IPS-20b (cell line): Measurements from ENCODE around the gene FYB2.

Experiments used
- H3K27ac ChIP-seq: one replicate; pipeline ENCODE4 v1.5.1; 2013; ENCODE audit warnings: low read length
- H3K27me3 ChIP-seq: 2 replicates; pipeline ENCODE4 v1.6.1; 2013; ENCODE audit warnings: mild to moderate bottlenecking, low read length, inconsistent platforms; ENCODE audit not compliant: insufficient read depth
- H3K36me3 ChIP-seq: 2 replicates; pipeline ENCODE4 v1.6.1; 2013; ENCODE audit warnings: low read depth, mild to moderate bottlenecking, inconsistent platforms, low read length, moderate library complexity; ENCODE audit not compliant: insufficient read depth
- H3K4me1 ChIP-seq: 2 replicates; pipeline ENCODE4 v1.6.1; 2013; ENCODE audit warnings: mild to moderate bottlenecking, control low read depth, inconsistent platforms, low read length, moderate library complexity; ENCODE audit not compliant: insufficient read depth
- H3K4me3 ChIP-seq: 2 replicates; pipeline ENCODE4 v1.5.1; 2013; ENCODE audit warnings: mild to moderate bottlenecking, low read length, inconsistent platforms
- H3K9ac ChIP-seq: 2 replicates; pipeline ENCODE4 v1.6.1; 2013; ENCODE audit warnings: low read depth, mild to moderate bottlenecking, inconsistent platforms, low read length, moderate library complexity
- H3K9me3 ChIP-seq: 2 replicates; pipeline ENCODE4 v1.6.1; 2013; ENCODE audit warnings: mild to moderate bottlenecking, low read depth, low read length, inconsistent platforms; ENCODE audit not compliant: insufficient read depth

Gene FYB2

DNA sequence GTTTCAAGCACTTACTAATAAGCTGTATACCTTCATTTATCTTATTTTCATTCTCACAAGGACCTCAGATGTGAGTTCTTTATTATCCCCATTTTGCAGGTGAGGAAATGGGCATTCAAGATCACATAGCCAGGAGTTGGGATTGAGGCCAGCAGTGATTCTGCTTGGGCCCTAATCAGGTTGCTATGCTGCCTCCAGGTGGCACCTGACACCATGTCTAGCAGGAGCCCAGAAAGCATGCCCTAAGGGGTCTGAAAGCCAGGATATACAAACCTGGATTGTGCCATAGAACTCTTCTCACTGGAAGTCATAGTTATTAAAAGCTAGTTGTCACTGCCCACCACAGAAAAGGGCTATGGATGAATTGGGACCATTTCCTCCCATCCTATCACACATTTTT lies 61.1 kb downstream of the FYB2 start:
- H3K27me3 ChIP-seq: no peaks in the 10 kb centered on the region
- no peak overlapping the region for H3K27ac ChIP-seq
- H3K9me3 ChIP-seq: no peaks in the 10 kb centered on the region
- H3K36me3 ChIP-seq: no peaks in the 10 kb centered on the region
- H3K4me1 ChIP-seq: no peaks in the 10 kb centered on the region
- no peak overlapping the region for H3K9ac ChIP-seq
- no peak overlapping the region for H3K4me3 ChIP-seq

DNA sequence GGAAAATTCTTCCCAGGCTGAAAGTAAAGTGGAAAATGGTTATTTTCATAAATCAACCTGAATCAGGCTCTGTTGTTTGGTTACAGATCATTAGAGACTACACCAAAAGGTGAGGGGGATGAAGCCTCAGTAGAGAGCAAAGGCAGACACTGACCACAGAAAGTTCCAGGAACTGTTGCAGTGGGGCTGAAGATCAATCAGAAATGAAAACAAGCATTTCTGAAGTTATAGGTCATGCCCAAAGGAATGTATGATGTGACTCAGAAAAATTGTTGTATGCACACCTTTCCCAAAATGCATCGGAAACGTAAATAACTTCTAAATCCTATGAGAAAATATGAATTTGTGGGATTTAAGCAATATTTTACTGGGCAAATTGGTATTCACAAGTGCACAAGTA lies 63.3 kb downstream of the FYB2 start:
- H3K4me3 ChIP-seq: no peak overlapping the region
- no peak overlapping the region for H3K27ac ChIP-seq
- H3K9me3 ChIP-seq: no peaks in the 10 kb centered on the region
- no peak overlapping the region for H3K9ac ChIP-seq
- H3K27me3 ChIP-seq: no peaks in the 10 kb centered on the region
- H3K36me3 ChIP-seq: no peaks in the 10 kb centered on the region
- no peaks in the 10 kb centered on the region for H3K4me1 ChIP-seq

DNA sequence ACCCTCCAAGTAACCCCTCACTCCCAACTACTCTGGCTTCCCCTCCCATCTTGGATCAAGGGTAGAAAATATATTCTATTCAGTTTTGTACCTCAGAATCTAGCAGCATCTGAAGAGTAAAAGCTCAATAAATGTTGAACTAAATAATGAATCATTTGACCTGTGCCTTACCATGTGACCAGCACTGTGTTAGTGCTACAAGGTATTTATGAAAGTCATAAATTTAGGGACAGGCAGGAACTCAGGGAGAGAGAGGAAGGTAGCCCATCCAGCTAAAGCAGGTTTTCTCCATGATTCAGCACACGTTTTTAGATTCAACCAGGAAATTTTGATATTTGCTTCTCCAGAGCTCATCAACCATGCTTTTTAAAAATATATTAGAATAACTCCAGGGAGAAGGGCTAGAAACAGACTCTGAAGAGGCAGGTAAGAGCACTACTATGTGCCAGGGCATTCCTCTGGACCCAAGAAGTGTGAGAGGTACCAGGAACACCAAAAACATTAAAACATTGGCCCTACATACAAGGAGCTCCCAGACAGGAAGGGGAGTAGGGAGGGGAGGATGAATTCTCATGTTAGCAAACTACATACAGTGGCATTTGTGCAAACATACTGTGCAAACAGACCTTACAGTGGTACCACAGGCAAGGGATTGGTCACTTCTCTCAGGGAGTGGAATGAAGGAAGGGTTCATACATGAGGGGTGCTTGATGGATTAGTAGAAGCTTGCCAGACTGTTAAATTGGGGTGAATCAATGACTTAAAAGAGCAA lies 64.3 kb downstream of the FYB2 start:
- H3K9ac ChIP-seq: no peak overlapping the region
- H3K4me1 ChIP-seq: no peaks in the 10 kb centered on the region
- no peaks in the 10 kb centered on the region for H3K27me3 ChIP-seq
- no peaks in the 10 kb centered on the region for H3K36me3 ChIP-seq
- H3K4me3 ChIP-seq: no peak overlapping the region
- no peak overlapping the region for H3K27ac ChIP-seq
- no peaks in the 10 kb centered on the region for H3K9me3 ChIP-seq

DNA sequence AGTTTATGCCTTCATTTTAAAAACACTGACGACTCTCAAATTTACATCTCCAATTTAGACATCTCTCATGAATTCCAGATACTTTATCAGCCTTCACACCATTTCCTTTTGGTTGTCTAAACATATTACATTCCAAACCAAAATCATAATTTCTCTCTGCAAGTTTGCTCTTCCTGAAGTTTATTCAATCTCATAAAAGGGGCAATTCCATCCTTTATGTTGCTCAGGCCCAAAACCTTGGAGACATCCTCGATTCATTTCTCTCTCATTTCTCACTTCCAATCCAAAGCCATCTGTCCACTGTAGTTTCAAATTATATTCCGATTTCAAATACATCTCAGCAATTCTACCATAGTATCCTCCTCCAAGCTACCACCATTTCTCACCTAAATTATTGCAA lies 74.0 kb downstream of the FYB2 start:
- Histone ChIP-seq H3K36me3 (no peaks in the 10 kb centered on the region), H3K9me3 (no peaks in the 10 kb centered on the region), H3K9ac (no peak overlapping the region)

DNA sequence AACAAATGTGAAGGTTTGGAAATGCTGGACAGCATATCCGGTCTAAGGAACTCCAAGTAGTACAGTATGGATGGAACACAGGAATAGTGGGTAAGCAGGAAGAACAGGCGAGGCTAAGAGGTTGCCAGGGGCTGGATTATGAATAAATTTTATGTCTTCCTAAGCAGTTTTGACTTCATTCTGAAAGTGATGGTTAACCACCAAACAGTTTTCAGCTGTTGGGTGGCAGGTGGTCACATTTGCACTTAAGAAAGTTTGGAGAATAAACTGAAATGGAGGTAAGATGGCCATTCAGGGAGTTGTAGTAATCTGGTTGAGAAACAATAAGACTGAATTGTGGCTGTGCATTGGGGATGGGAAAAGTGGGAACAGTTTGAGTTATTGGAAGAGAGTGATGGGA lies 90.2 kb downstream of the FYB2 start:
- Histone ChIP-seq H3K9ac (no peak overlapping the region), H3K27ac (no peak overlapping the region), H3K27me3 (no peaks in the 10 kb centered on the region), H3K4me3 (no peak overlapping the region), H3K36me3 (no peaks in the 10 kb centered on the region), H3K9me3 (no peaks in the 10 kb centered on the region), H3K4me1 (no peaks in the 10 kb centered on the region)

More for the DNA sequence above, 74.0 kb downstream of the FYB2 start:
- Histone ChIP-seq H3K4me1 (no peaks in the 10 kb centered on the region), H3K27me3 (no peaks in the 10 kb centered on the region), H3K4me3 (no peak overlapping the region), H3K27ac (no peak overlapping the region)

DNA sequence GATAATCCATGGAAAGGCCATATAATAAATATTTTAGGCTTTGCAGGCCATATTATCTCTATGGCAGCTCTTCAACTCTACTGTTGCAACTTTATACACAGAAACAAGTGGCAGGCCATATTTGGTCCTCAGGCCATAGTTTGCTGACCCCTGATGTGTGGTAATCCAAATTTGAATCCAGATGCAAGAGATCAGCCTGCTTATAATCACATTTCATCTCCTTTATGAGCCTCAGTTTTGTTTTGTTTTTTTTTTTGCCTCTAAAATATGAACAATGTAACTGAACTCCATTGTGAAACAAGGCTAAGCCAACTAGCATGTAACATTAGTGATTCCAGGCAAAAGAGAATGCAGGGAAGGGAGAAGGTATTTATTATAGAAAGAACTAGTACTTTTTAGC lies 92.5 kb downstream of the FYB2 start:
- H3K27me3 ChIP-seq: no peaks in the 10 kb centered on the region
- H3K9ac ChIP-seq: no peak overlapping the region
- H3K4me3 ChIP-seq: no peak overlapping the region
- H3K4me1 ChIP-seq: no peaks in the 10 kb centered on the region
- H3K36me3 ChIP-seq: no peaks in the 10 kb centered on the region
- no peaks in the 10 kb centered on the region for H3K9me3 ChIP-seq
- H3K27ac ChIP-seq: no peak overlapping the region

DNA sequence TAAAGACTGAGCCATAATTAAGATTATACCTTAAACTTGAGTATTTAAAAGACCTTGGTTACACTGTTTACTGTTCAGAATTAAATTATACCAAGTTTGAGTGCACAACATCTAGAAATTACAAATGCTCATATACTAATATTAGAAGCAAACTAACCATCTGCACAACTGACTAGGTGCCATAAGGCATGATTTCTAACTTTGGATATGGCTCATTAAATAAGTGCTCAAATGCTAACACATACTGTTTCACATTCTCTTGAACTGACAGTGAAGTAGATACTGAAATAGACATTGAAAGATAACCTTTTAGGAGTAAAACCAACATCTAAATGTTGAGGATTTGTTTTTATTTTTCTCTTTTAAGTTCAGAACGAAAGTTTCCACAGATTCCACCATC lies 100.0 kb downstream of the FYB2 start:
- H3K4me1 ChIP-seq: no peaks in the 10 kb centered on the region
- no peaks in the 10 kb centered on the region for H3K27me3 ChIP-seq
- H3K9me3 ChIP-seq: no peaks in the 10 kb centered on the region
- H3K27ac ChIP-seq: no peak overlapping the region
- no peaks in the 10 kb centered on the region for H3K36me3 ChIP-seq
- no peak overlapping the region for H3K9ac ChIP-seq
- no peak overlapping the region for H3K4me3 ChIP-seq

DNA sequence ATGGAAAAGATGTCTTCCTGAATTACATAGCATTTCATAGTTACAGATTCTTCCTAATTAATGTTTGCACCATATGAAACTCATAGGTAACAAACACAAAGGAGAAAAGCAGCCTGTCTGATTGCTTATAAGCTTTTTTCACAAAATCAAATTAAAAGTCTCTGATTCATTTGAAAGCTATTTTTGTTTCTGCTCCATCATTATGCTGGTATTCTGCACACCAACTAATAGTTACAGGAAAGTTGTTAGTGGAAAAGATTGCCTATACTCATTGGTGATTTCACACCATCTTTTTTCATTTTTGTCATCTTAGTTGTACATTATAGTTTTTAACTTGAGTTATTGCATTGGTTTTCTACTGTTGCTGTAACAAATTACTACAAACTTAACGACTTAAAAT lies 104.0 kb downstream of the FYB2 start:
- Histone ChIP-seq H3K4me1 (no peaks in the 10 kb centered on the region), H3K36me3 (no peaks in the 10 kb centered on the region), H3K9me3 (no peaks in the 10 kb centered on the region), H3K4me3 (no peak overlapping the region), H3K27ac (no peak overlapping the region), H3K9ac (no peak overlapping the region), H3K27me3 (no peaks in the 10 kb centered on the region)

DNA sequence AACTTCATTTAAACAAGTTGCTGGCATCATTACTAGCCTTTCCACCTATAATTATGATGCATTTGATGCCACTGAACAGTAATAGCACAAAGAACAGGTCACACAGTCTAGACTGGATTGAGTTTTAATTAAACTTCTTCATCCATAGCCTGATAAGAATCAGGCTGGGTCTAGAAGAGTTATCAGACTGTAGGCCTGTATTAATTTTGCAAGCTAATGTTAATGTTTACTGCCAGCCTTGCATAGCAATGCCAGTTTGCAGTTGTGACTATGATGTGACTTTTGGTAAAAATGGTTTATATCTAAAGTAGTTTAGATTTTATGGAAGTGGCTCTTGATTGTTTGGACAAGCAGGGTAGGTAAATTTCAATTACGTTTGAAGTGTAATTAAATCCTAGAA lies 106.1 kb downstream of the FYB2 start:
- Histone ChIP-seq H3K4me3 (no peak overlapping the region), H3K9ac (no peak overlapping the region), H3K27ac (no peak overlapping the region), H3K36me3 (no peaks in the 10 kb centered on the region), H3K4me1 (no peaks in the 10 kb centered on the region), H3K9me3 (no peaks in the 10 kb centered on the region), H3K27me3 (no peaks in the 10 kb centered on the region)

DNA sequence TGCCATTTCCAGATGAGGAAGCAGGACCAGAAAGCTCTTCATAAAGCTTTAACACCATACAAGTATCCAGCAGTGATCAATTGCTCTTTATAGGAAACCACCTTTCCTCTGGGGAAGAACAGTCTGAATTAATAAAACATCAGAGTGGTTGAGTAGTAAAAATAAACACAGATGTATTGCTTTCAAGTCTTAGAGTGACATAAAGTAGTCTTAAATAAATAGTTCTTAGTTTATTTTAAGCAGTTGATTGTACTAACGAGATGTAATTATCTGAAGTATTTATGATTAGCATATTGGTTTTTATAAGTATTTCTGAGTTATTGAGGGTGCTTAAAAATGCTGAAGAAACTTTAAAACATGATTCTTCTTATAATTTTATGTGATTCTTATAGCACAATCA lies 107.1 kb downstream of the FYB2 start:
- Histone ChIP-seq H3K36me3 (peaks cover 7% of the 10 kb centered on the region; the same call in 1 of the 2 replicates), H3K9ac (no peak overlapping the region), H3K9me3 (no peaks in the 10 kb centered on the region), H3K27me3 (no peaks in the 10 kb centered on the region), H3K4me1 (no peaks in the 10 kb centered on the region), H3K27ac (no peak overlapping the region), H3K4me3 (no peak overlapping the region)

DNA sequence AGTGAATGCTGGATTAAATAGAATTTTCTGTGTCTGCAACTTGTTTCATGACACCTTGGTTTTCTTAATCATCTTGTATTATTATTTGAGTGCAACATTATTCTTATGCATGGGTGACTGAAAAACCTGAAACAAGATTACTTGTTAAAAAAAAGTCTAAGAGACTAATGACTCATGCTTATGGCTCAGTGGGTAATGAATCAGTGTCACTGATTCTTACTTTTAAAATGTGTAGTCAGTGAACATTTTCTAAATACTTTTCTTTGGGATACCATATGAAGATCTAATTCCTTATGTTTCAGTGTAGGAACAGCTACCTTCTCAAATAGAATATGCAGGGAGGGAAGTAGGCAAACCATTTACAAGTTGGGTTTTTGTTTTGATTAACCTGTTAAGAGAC lies 108.6 kb downstream of the FYB2 start:
- no peak overlapping the region for H3K27ac ChIP-seq
- no peak overlapping the region for H3K9ac ChIP-seq
- no peaks in the 10 kb centered on the region for H3K9me3 ChIP-seq
- peaks cover 18% of the 10 kb centered on the region; the same call in 1 of the 2 replicates for H3K36me3 ChIP-seq
- H3K4me1 ChIP-seq: no peaks in the 10 kb centered on the region
- no peaks in the 10 kb centered on the region for H3K27me3 ChIP-seq
- H3K4me3 ChIP-seq: no peak overlapping the region

DNA sequence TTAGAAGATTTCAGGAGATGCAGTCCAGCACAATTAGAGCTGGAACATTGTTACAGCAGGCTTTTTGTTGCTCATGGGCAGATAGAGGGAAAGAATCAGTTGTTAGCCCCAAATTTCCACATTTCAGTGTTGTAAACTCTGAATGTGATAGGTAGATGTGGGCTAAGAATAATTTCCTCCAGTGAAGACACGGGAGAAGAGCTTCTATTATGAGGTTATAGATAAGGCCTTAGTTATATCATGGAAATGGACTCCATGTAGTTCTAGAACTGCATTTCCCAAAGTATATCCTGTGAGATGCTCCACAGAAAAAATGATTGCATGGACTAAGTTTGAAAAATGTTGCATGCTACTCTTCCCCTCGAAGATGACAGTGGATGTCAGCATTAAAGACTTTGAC lies 109.2 kb downstream of the FYB2 start:
- no peaks in the 10 kb centered on the region for H3K27me3 ChIP-seq
- no peaks in the 10 kb centered on the region for H3K9me3 ChIP-seq
- H3K36me3 ChIP-seq: peaks cover 18% of the 10 kb centered on the region; the same call in 1 of the 2 replicates
- H3K4me3 ChIP-seq: no peak overlapping the region
- no peaks in the 10 kb centered on the region for H3K4me1 ChIP-seq
- no peak overlapping the region for H3K27ac ChIP-seq
- H3K9ac ChIP-seq: no peak overlapping the region
